Hypothalamus (tissue), 51 donors: ENCODE data around the gene GAP43.
A peak's percentile ranks its signal among the peaks of the same experiment; 100 is the strongest.

Experiments
- DNase-seq, 51 donors: peaks; one replicate each; lab custom pipeline; 2025; lab: John Stamatoyannopoulos, UW

Gene GAP43

GRCh38 chr3:115659253-115660220, 36.2 kb downstream of the GAP43 start:
- DNase-seq, result no peak

GRCh38 chr3:115660646-115661337, 37.5 kb downstream of the GAP43 start:
- DNase-seq, result peak in 6 of 51 donors; percentile 3 to 61 (median 6)

GRCh38 chr3:115662356-115662755, 39.0 kb downstream of the GAP43 start:
- no peak for DNase-seq

- no peak for DNase-seq
Measured at GRCh38 chr3:115663414-115663813, 40.1 kb downstream of the GAP43 start.

- DNase-seq, result no peak
Measured at GRCh38 chr3:115666081-115666480, 42.8 kb downstream of the GAP43 start.

- peak in 1 of 51 donors; percentile 17 for DNase-seq
Measured at GRCh38 chr3:115666920-115667737, 43.8 kb downstream of the GAP43 start.

- no peak for DNase-seq
Measured at GRCh38 chr3:115667738-115668065, 44.4 kb downstream of the GAP43 start.

- DNase-seq, result no peak
Measured at GRCh38 chr3:115670911-115671310, 47.6 kb downstream of the GAP43 start.

- no peak for DNase-seq
Measured at GRCh38 chr3:115671761-115672455, 48.6 kb downstream of the GAP43 start.

- no peak for DNase-seq
Measured at GRCh38 chr3:115673881-115674280, 50.6 kb downstream of the GAP43 start.

- DNase-seq, result peak in 8 of 51 donors; percentile 2 to 40 (median 10)
Measured at GRCh38 chr3:115676336-115676735, 53.0 kb downstream of the GAP43 start.

GRCh38 chr3:115680803-115681345, 57.6 kb downstream of the GAP43 start:
- DNase-seq, result no peak

- DNase-seq, result no peak
Measured at GRCh38 chr3:115681736-115682135, 58.4 kb downstream of the GAP43 start.

- DNase-seq, result no peak
Measured at GRCh38 chr3:115683305-115683704, 60.0 kb downstream of the GAP43 start.

GRCh38 chr3:115683773-115684172, 60.5 kb downstream of the GAP43 start:
- DNase-seq, result no peak

GRCh38 chr3:115685097-115685496, 61.8 kb downstream of the GAP43 start:
- DNase-seq, result no peak

- DNase-seq, result no peak
Measured at GRCh38 chr3:115687721-115688120, 64.4 kb downstream of the GAP43 start.

- DNase-seq, result no peak
Measured at GRCh38 chr3:115688418-115688817, 65.1 kb downstream of the GAP43 start.

- DNase-seq, result no peak
Measured at GRCh38 chr3:115689928-115690327, 66.6 kb downstream of the GAP43 start.

GRCh38 chr3:115691964-115692363, 68.7 kb downstream of the GAP43 start:
- no peak for DNase-seq
